Measurements from ENCODE around the gene ZNF469.

ZNF469 gene

GRCh38 chr16:88428616-88429386 is 46.0 kb downstream of the ZNF469 start:
- Mint-ChIP-seq H3K27me3 (ENCODE audit: low read depth, poor library complexity) (peaks cover 7% of the 10 kb centered on the region), H3K9me3 (no peaks in the 10 kb centered on the region), H3K4me3 (no peak overlapping the region), H3K4me1 (peaks cover 15% of the 10 kb centered on the region), H3K36me3 (ENCODE audit: low read depth) (no peaks in the 10 kb centered on the region), H3K27ac (no peak overlapping the region)
- DNase-seq = no peak
- no peak for TF ChIP-seq CTCF (IDR thresholded peaks at IDR 0.05)

GRCh38 chr16:88429387-88430184 is 46.8 kb downstream of the ZNF469 start:
- Mint-ChIP-seq H3K27ac (no peak overlapping the region), H3K36me3 (ENCODE audit: low read depth) (no peaks in the 10 kb centered on the region), H3K27me3 (ENCODE audit: low read depth, poor library complexity) (peaks cover 7% of the 10 kb centered on the region), H3K9me3 (no peaks in the 10 kb centered on the region), H3K4me1 (peaks cover 7% of the 10 kb centered on the region), H3K4me3 (no peak overlapping the region)
- TF ChIP-seq CTCF (IDR thresholded peaks at IDR 0.05) = no peak
- DNase-seq = no peak

GRCh38 chr16:88430185-88430523 is 47.4 kb downstream of the ZNF469 start:
- no peak for DNase-seq
- TF ChIP-seq CTCF (IDR thresholded peaks at IDR 0.05) = no peak
- no peak overlapping the region for H3K27ac Mint-ChIP-seq
- no peaks in the 10 kb centered on the region for H3K36me3 Mint-ChIP-seq (ENCODE audit: low read depth)
- H3K4me3 Mint-ChIP-seq = no peak overlapping the region
- peaks cover 3% of the 10 kb centered on the region for H3K4me1 Mint-ChIP-seq
- H3K9me3 Mint-ChIP-seq = no peaks in the 10 kb centered on the region
- peaks cover 7% of the 10 kb centered on the region for H3K27me3 Mint-ChIP-seq (ENCODE audit: low read depth, poor library complexity)

GRCh38 chr16:88430524-88431446 is 48.0 kb downstream of the ZNF469 start:
- TF ChIP-seq CTCF (IDR thresholded peaks at IDR 0.05) = no peak
- H3K27me3 Mint-ChIP-seq (ENCODE audit: low read depth, poor library complexity) = peaks cover 9% of the 10 kb centered on the region
- peaks cover 6% of the 10 kb centered on the region for H3K4me1 Mint-ChIP-seq
- no peak overlapping the region for H3K4me3 Mint-ChIP-seq
- no peaks in the 10 kb centered on the region for H3K36me3 Mint-ChIP-seq (ENCODE audit: low read depth)
- no peaks in the 10 kb centered on the region for H3K9me3 Mint-ChIP-seq
- no peak overlapping the region for H3K27ac Mint-ChIP-seq
- DNase-seq = no peak

- Mint-ChIP-seq H3K4me3 (no peak overlapping the region), H3K27ac (no peak overlapping the region), H3K9me3 (no peaks in the 10 kb centered on the region), H3K36me3 (ENCODE audit: low read depth) (no peaks in the 10 kb centered on the region), H3K4me1 (peaks cover 6% of the 10 kb centered on the region), H3K27me3 (ENCODE audit: low read depth, poor library complexity) (peaks cover 9% of the 10 kb centered on the region)
- TF ChIP-seq CTCF (IDR thresholded peaks at IDR 0.05) = no peak
- DNase-seq = no peak
These were observed 48.9 kb downstream of the ZNF469 start for GRCh38 chr16:88431651-88432050.
